ENCODE data around the gene IGF1R. TPM values are rescaled to one million over a fixed set of nuclear protein-coding genes. Genes with fewer than 3 reads are reported as not detected.
A peak's percentile ranks its signal among the peaks of the same experiment; 100 is the strongest.

The IGF1R gene
- total RNA-seq, 1 donor from 2014 or later = 47.7 TPM

GRCh38 chr15:98950248-98950647 lies 301.9 kb downstream of the IGF1R start:
- H3K36me3 ChIP-seq = peaks cover 52% of the 10 kb centered on the region
- TF ChIP-seq, protein P1, sequence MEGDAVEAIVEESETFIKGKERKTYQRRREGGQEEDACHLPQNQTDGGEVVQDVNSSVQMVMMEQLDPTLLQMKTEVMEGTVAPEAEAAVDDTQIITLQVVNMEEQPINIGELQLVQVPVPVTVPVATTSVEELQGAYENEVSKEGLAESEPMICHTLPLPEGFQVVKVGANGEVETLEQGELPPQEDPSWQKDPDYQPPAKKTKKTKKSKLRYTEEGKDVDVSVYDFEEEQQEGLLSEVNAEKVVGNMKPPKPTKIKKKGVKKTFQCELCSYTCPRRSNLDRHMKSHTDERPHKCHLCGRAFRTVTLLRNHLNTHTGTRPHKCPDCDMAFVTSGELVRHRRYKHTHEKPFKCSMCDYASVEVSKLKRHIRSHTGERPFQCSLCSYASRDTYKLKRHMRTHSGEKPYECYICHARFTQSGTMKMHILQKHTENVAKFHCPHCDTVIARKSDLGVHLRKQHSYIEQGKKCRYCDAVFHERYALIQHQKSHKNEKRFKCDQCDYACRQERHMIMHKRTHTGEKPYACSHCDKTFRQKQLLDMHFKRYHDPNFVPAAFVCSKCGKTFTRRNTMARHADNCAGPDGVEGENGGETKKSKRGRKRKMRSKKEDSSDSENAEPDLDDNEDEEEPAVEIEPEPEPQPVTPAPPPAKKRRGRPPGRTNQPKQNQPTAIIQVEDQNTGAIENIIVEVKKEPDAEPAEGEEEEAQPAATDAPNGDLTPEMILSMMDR (IDR thresholded peaks at IDR 0.05) = no peak
- no peaks in the 10 kb centered on the region for H3K27me3 ChIP-seq (ENCODE audit: low read depth)
- intact Hi-C loops (cut with DNase I) = no loop called here
- ATAC-seq = no peak
- DNase-seq = no peak
- H3K4me1 ChIP-seq = peaks cover 46% of the 10 kb centered on the region
- H3K9me3 ChIP-seq = no peaks in the 10 kb centered on the region
- H3K27ac ChIP-seq = no peak overlapping the region
- no peak overlapping the region for H3K4me3 ChIP-seq

DNA sequence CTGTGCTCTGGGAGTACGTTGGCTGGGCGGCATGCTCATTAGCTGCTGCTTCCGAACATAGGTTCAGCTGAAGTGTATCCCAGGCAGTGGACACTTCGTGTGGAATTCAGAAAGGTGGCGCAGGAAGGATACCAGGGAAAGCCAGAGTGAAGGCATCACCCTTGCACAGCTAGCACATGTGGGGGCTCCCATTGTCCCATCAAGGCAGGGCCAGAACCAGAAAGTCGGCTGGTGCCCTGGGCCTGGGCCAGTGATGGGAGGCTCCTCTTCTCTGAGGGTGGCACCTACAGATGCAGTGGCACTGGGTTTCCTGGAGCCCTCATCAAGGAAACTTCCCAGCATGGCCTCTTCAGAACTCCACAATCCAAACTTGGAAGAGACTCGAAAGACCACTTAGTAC lies 302.7 kb downstream of the IGF1R start:
- Histone ChIP-seq H3K27me3 (ENCODE audit: low read depth) (no peaks in the 10 kb centered on the region), H3K36me3 (peaks cover 48% of the 10 kb centered on the region), H3K4me3 (no peak overlapping the region), H3K9me3 (no peaks in the 10 kb centered on the region), H3K27ac (no peak overlapping the region), H3K4me1 (peaks cover 44% of the 10 kb centered on the region)
- DNase-seq (no peak), ATAC-seq (no peak)
- intact Hi-C loops (cut with DNase I) = no loop called here
- TF ChIP-seq, protein P1 (IDR thresholded peaks at IDR 0.05) = no peak

- H3K9me3 ChIP-seq = no peaks in the 10 kb centered on the region
- TF ChIP-seq, protein P1 (IDR thresholded peaks at IDR 0.05) = no peak
- ATAC-seq (no peak), DNase-seq (no peak)
- no peak overlapping the region for H3K4me3 ChIP-seq
- no peak overlapping the region for H3K27ac ChIP-seq
- intact Hi-C loops (cut with DNase I) = no loop called here
- peaks cover 37% of the 10 kb centered on the region for H3K4me1 ChIP-seq
- no peaks in the 10 kb centered on the region for H3K27me3 ChIP-seq (ENCODE audit: low read depth)
- peaks cover 49% of the 10 kb centered on the region for H3K36me3 ChIP-seq
Measured at GRCh38 chr15:98951493-98952320, 303.4 kb downstream of the IGF1R start.

GRCh38 chr15:98952381-98952803 lies 304.1 kb downstream of the IGF1R start:
- DNase-seq = no peak

GRCh38 chr15:98953000-98953787 lies 304.9 kb downstream of the IGF1R start:
- no peak for DNase-seq
- ATAC-seq = peak; percentile 17 to 37
- no peaks in the 10 kb centered on the region for H3K27me3 ChIP-seq (ENCODE audit: low read depth)
- H3K27ac ChIP-seq = peak overlapping the region; percentile 80
- H3K36me3 ChIP-seq = peaks cover 61% of the 10 kb centered on the region
- no peaks in the 10 kb centered on the region for H3K9me3 ChIP-seq
- no peak overlapping the region for H3K4me3 ChIP-seq
- peaks cover 26% of the 10 kb centered on the region for H3K4me1 ChIP-seq
- intact Hi-C loops (cut with DNase I) = no loop called here
- TF ChIP-seq, protein P1 (IDR thresholded peaks at IDR 0.05) = no peak

More at GRCh38 chr15:98952381-98952803, 304.1 kb downstream of the IGF1R start:
- Histone ChIP-seq H3K4me3 (no peak overlapping the region), H3K4me1 (peaks cover 30% of the 10 kb centered on the region), H3K9me3 (no peaks in the 10 kb centered on the region), H3K36me3 (peaks cover 56% of the 10 kb centered on the region), H3K27ac (peak overlapping the region; percentile 80), H3K27me3 (ENCODE audit: low read depth) (no peaks in the 10 kb centered on the region)
- TF ChIP-seq, protein P1 (IDR thresholded peaks at IDR 0.05) = no peak
- ATAC-seq = no peak
- intact Hi-C loops (cut with DNase I) = no loop called here
